ENCODE measurements around the gene UBAC2. TPM values are rescaled to one million over a fixed set of nuclear protein-coding genes. Genes with fewer than 3 reads are reported as not detected.

UBAC2 gene
- total and polyA plus RNA-seq, 2 of the 8 experiments (the other 6 are each of a cell fraction or from before 2014, with no cell fraction given) = 75.9 to 76.9 TPM

DNA sequence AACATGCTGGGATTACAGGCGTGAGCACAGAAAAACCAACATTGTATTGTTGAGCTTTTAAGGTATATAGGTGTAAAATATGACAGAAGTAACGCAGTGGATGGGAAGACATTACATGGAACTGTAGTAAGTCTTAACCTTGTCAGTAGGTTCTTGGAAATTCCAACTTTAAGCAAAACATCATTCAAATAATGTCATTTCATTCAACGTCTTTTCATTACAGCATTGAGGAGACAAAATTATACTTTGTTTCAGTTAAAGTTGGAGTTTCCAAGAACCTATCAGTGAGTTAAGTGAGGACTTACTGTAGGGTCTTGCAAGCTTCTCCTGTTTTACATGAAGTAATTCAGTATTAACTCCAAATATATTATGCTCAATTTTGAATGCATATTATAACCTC lies 133.6 kb downstream of the UBAC2 start:
- FAIRE-seq (no peak), DNase-seq (ENCODE audit: low read depth in 1 of 2, low spot score in 2 of 2) (no peak)
- no peaks in the 10 kb centered on the region for H3K9me3 ChIP-seq (ENCODE audit: insufficient read depth in 2 of 2, low read depth in 1 of 2, low read length in 1 of 2)
- H3K23ac ChIP-seq (ENCODE audit: insufficient read length) = no peak overlapping the region
- H2AK5ac ChIP-seq (ENCODE audit: low read depth, low read length) = no peak overlapping the region
- H2BK20ac ChIP-seq (ENCODE audit: low read length) = no peak overlapping the region
- H4K20me1 ChIP-seq (replicated peaks in 1 of 2; ENCODE audit: control insufficient read depth in 1 of 2, insufficient read depth in 2 of 2, low read length in 2 of 2) = peaks cover 0 to 1% of the 10 kb centered on the region in 2 experiments
- no peak overlapping the region for H2AFZ ChIP-seq (ENCODE audit: low read length)
- no peak overlapping the region for H4K5ac ChIP-seq (ENCODE audit: insufficient read length, low read depth, low read length)
- H3K23me2 ChIP-seq (ENCODE audit: low read depth, low read length) = no peaks in the 10 kb centered on the region
- POLR2A ChIA-PET (ENCODE audit: partially characterized antibody) = no interaction called here
- WGBS, 2 experiments (ENCODE audit: extremely low coverage in 1 of 2, insufficient coverage in 1 of 2, insufficient read length in 1 of 2, insufficient replicate concordance in 2 of 2, low coverage in 1 of 2, low lambda C conversion rate in 2 of 2, missing lambda C conversion rate in 1 of 2) = 92% methylated on average over 3 of the region's 3 CpGs; no CpG with 5 or more reads in 1 of the 2 experiments
- no peak overlapping the region for H3K4ac ChIP-seq (replicated peaks; ENCODE audit: insufficient read length, low read depth, low read length)
- no peak overlapping the region for H3K4me2 ChIP-seq (ENCODE audit: insufficient read depth in 1 of 2, low read depth in 2 of 2, low read length in 2 of 2)
- H3K56ac ChIP-seq (replicated peaks; ENCODE audit: insufficient read length, low read depth, low read length) = no peak overlapping the region
- no peak overlapping the region for H4K91ac ChIP-seq (replicated peaks; ENCODE audit: insufficient read length, low read length)
- H3K79me1 ChIP-seq (ENCODE audit: low read depth, low read length) = no peaks in the 10 kb centered on the region; the same call in 1 of the 2 replicates
- peaks cover 0 to 3% (median 1%) of the 10 kb centered on the region in 4 experiments; a peak in 2 of 7 replicates for H3K4me1 ChIP-seq (replicated peaks in 1 of 4; ENCODE audit: control insufficient read depth in 3 of 4, insufficient read depth in 4 of 4, low read length in 3 of 4)
- H3K18ac ChIP-seq (ENCODE audit: extremely low read depth, low read length) = no peak overlapping the region
- H2BK5ac ChIP-seq (ENCODE audit: low read depth, low read length) = no peak overlapping the region
- no peak overlapping the region for H2BK12ac ChIP-seq (ENCODE audit: low read depth, low read length)
- no peak for TF ChIP-seq SP4 (IDR thresholded peaks at IDR 0.05; ENCODE audit: low read length)
- TF ChIP-seq RNF2 (IDR thresholded peaks at IDR 0.05; ENCODE audit: borderline replicate concordance, low read depth, low read length, missing control alignments, poor library complexity, severe bottlenecking) = no peak
- no peak for TF ChIP-seq CEBPB (IDR thresholded peaks at IDR 0.05; ENCODE audit: low read depth, low read length)
- no peak for TF ChIP-seq NRF1 (IDR thresholded peaks at IDR 0.05; ENCODE audit: low read depth, low read length)
- no peak for TF ChIP-seq RBBP5 (IDR thresholded peaks at IDR 0.05; ENCODE audit: borderline replicate concordance, low read depth, low read length)
- TF ChIP-seq KDM1A (IDR thresholded peaks at IDR 0.05; ENCODE audit: borderline replicate concordance, low read length) = no peak
- TF ChIP-seq JUND (IDR thresholded peaks at IDR 0.05; ENCODE audit: low read length) = no peak
- no peak for TF ChIP-seq RXRA (IDR thresholded peaks at IDR 0.05; ENCODE audit: insufficient read depth, low read depth, low read length)
- TF ChIP-seq ATF2 (IDR thresholded peaks at IDR 0.05; ENCODE audit: low read length) = no peak
- TF ChIP-seq, protein P1, sequence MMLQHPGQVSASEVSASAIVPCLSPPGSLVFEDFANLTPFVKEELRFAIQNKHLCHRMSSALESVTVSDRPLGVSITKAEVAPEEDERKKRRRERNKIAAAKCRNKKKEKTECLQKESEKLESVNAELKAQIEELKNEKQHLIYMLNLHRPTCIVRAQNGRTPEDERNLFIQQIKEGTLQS (IDR thresholded peaks at IDR 0.05; ENCODE audit: insufficient read depth, low read depth, low read length) = no peak
- no peak for TF ChIP-seq EZH2 (IDR thresholded peaks at IDR 0.05; ENCODE audit: low read depth, low read length, severe bottlenecking)
- no peak for TF ChIP-seq SP1 (IDR thresholded peaks at IDR 0.05; ENCODE audit: low read depth, low read length)
- H3K79me2 ChIP-seq (ENCODE audit: control insufficient read depth in 1 of 2, insufficient read depth in 2 of 2, low read length in 2 of 2) = no peaks in the 10 kb centered on the region
- no peak overlapping the region for H4K8ac ChIP-seq (ENCODE audit: extremely low read depth, insufficient read depth, low read length)
- no peak overlapping the region for H3K27ac ChIP-seq (ENCODE audit: low read depth, low read length)
- no peak overlapping the region for H3K14ac ChIP-seq (ENCODE audit: insufficient read length)
- H3K36me3 ChIP-seq (ENCODE audit: control insufficient read depth in 2 of 4, insufficient read depth in 4 of 4, low read length in 3 of 4) = no peaks in the 10 kb centered on the region
- H3K27me3 ChIP-seq (replicated peaks in 1 of 4; ENCODE audit: control insufficient read depth in 3 of 4, extremely low read depth in 1 of 4, insufficient read depth in 3 of 4, low read length in 3 of 4) = no peaks in the 10 kb centered on the region
- no peak overlapping the region for H3K4me3 ChIP-seq (ENCODE audit: extremely low read depth in 1 of 4, insufficient read depth in 2 of 4, low read depth in 3 of 4, low read length in 4 of 4)
- H2BK15ac ChIP-seq (ENCODE audit: low read length) = no peak overlapping the region
- no peak overlapping the region for H2BK120ac ChIP-seq (replicated peaks; ENCODE audit: low read depth, low read length)
- CTCF ChIA-PET (ENCODE audit: partially characterized antibody) = interaction anchor here (0.8 to 1.7 kb wide), 9 partner anchors 14 to 506 kb away, joined by 3 to 5 read pairs (median 3); no protein-coding TSS in a partner anchor
- no peak overlapping the region for H3K9ac ChIP-seq (replicated peaks in 1 of 4; ENCODE audit: extremely low read depth in 1 of 4, low read depth in 3 of 4, low read length in 3 of 4)
